PFSK-1 (cell line): ENCODE data around the gene PSMD2.

Experiments used
- POLR2AphosphoS5 ChIP-seq: IDR thresholded peaks from 2 replicates; pipeline ENCODE4 v1.6.1; 2012; ENCODE audit warnings: low read depth, mild to moderate bottlenecking, control low read depth, low read length, moderate library complexity
- SIN3A ChIP-seq: IDR thresholded peaks from 2 replicates; pipeline ENCODE4 v1.6.1; 2012; ENCODE audit warnings: mild to moderate bottlenecking, low read length, moderate library complexity, borderline replicate concordance; ENCODE audit not compliant: insufficient read depth
- TAF1 ChIP-seq: IDR thresholded peaks from 2 replicates; pipeline ENCODE4 v1.6.1; 2012; ENCODE audit warnings: low read length, control low read depth, borderline replicate concordance; ENCODE audit not compliant: insufficient read depth

GRCh38 chr3:184358124-184358767 is 59.2 kb downstream of the PSMD2 start:
- no peak for TF ChIP-seq POLR2AphosphoS5
- TF ChIP-seq TAF1, result no peak
- no peak for TF ChIP-seq SIN3A
